IMR-90 (cell line): Measurements from ENCODE around the gene NPM1. TPM values are rescaled to one million over a fixed set of nuclear protein-coding genes. Genes with fewer than 3 reads are reported as not detected.

Experiments used
- ATAC-seq: fragments of 200-7000 bp; cut with Tn5 transposase; 2 replicates; pipeline ENCODE4 v1.9.1; 2020; ENCODE audit warnings: low read depth, mild to moderate bottlenecking, moderate library complexity
- BruUV-seq: library from RNA; stranded (reverse); fragments of 400-500 nt; replicated peaks from 2 replicates; lab custom pipeline; 2021; lab: Mats Ljungman, UMichigan
- CTCF ChIA-PET: fragments of 300-600 bp; formaldehyde crosslinking; extraction: SDS; loops from one replicate; lab custom pipeline; 2021; ENCODE audit warnings: antibody characterized with exemption; lab: Yijun Ruan, JAX
- POLR2A ChIA-PET: fragments of 300-600 bp; sonication (Branson Sonifier 250); formaldehyde crosslinking; loops from one replicate; lab custom pipeline; 2022; ENCODE audit warnings: antibody characterized with exemption; ENCODE audit not compliant: unreplicated experiment; lab: Charles Lee
- DNase-seq: peaks from one replicate; pipeline ENCODE4 v3.0.0; 2013
- H2AFZ ChIP-seq: replicated peaks from 2 replicates; pipeline ENCODE3; 2013; ENCODE audit warnings: low read length, mild to moderate bottlenecking; ENCODE audit not compliant: poor library complexity
- H2AK5ac ChIP-seq: 2 replicates; pipeline ENCODE4 v1.6.1; 2013; ENCODE audit warnings: low read depth, low read length, inconsistent platforms
- H2AK9ac ChIP-seq: replicated peaks from 2 replicates; pipeline ENCODE3; 2013; ENCODE audit warnings: mild to moderate bottlenecking, low read depth, low read length, moderate library complexity; ENCODE audit not compliant: poor library complexity
- H2BK120ac ChIP-seq: 2 replicates; pipeline ENCODE4 v1.6.1; 2013; ENCODE audit warnings: low read depth, low read length, inconsistent platforms
- H2BK15ac ChIP-seq: 3 replicates; pipeline ENCODE4 v1.6.1; 2013; ENCODE audit warnings: low read depth, low read length, inconsistent platforms
- H2BK20ac ChIP-seq: 2 replicates; pipeline ENCODE4 v1.6.1; 2013; ENCODE audit warnings: low read depth, mild to moderate bottlenecking, inconsistent platforms, low read length, moderate library complexity
- H2BK5ac ChIP-seq: 2 replicates; pipeline ENCODE4 v1.6.1; 2013; ENCODE audit warnings: mild to moderate bottlenecking, low read depth, low read length, inconsistent platforms; ENCODE audit not compliant: poor library complexity, severe bottlenecking
- H3K14ac ChIP-seq: replicated peaks from 2 replicates; pipeline ENCODE4 v1.6.1; 2013; ENCODE audit warnings: low read depth, low read length, inconsistent platforms
- H3K18ac ChIP-seq: 2 replicates; pipeline ENCODE4 v1.6.1; 2013; ENCODE audit warnings: low read depth, low read length, control low read depth
- H3K23ac ChIP-seq: 2 replicates; pipeline ENCODE4 v1.6.1; 2013; ENCODE audit warnings: low read depth, low read length, inconsistent platforms
- H3K27ac ChIP-seq: 2 replicates; pipeline ENCODE4 v1.5.1; 2013; ENCODE audit warnings: mild to moderate bottlenecking, control low read depth, low read length; ENCODE audit not compliant: insufficient read depth
- H3K27me3 ChIP-seq: 2 replicates; pipeline ENCODE4 v1.6.1; 2013; ENCODE audit warnings: low read length; ENCODE audit not compliant: control insufficient read depth, insufficient read depth
- H3K36me3 ChIP-seq: 2 replicates; pipeline ENCODE4 v1.6.1; 2013; ENCODE audit warnings: low read length, mixed read lengths; ENCODE audit not compliant: control insufficient read depth, insufficient read depth
- H3K4ac ChIP-seq: 2 replicates; pipeline ENCODE4 v1.6.1; 2013; ENCODE audit warnings: low read depth, low read length, inconsistent platforms
- H3K4me1 ChIP-seq: 2 replicates; pipeline ENCODE4 v1.6.1; 2013; ENCODE audit warnings: low read length, mixed read lengths; ENCODE audit not compliant: control insufficient read depth, insufficient read depth
- H3K4me2 ChIP-seq: 2 replicates; pipeline ENCODE4 v1.6.1; 2013; ENCODE audit warnings: low read depth, mild to moderate bottlenecking, control low read depth, low read length, moderate library complexity
- H3K4me3 ChIP-seq: 2 replicates; pipeline ENCODE4 v1.5.1; 2013; ENCODE audit warnings: low read depth, mild to moderate bottlenecking, control low read depth, low read length, moderate library complexity; ENCODE audit not compliant: insufficient read depth
- H3K56ac ChIP-seq: 2 replicates; pipeline ENCODE4 v1.6.1; 2013; ENCODE audit warnings: low read length, inconsistent platforms; ENCODE audit not compliant: insufficient read depth; ENCODE audit errors: extremely low read depth
- H3K79me1 ChIP-seq, 2 experiments: 2 replicates each; pipeline ENCODE4 v1.6.1; 2013; ENCODE audit warnings: low read length in 2 of 2, inconsistent platforms in 1 of 2, low read depth in 1 of 2
- H3K9ac ChIP-seq: 2 replicates; pipeline ENCODE4 v1.6.1; 2013; ENCODE audit warnings: low read depth, low read length, control low read depth
- H3K9me1 ChIP-seq: 2 replicates; pipeline ENCODE4 v1.6.1; 2013; ENCODE audit warnings: low read length, inconsistent platforms; ENCODE audit not compliant: insufficient read depth
- H3K9me3 ChIP-seq: 2 replicates; pipeline ENCODE4 v1.6.1; 2013; ENCODE audit warnings: low read length; ENCODE audit not compliant: control insufficient read depth, insufficient read depth
- H4K20me1 ChIP-seq: 2 replicates; pipeline ENCODE4 v1.6.1; 2013; ENCODE audit warnings: low read length, inconsistent platforms; ENCODE audit not compliant: insufficient read depth
- H4K5ac ChIP-seq: 2 replicates; pipeline ENCODE4 v1.6.1; 2013; ENCODE audit warnings: mild to moderate bottlenecking, low read depth, low read length, control low read depth
- H4K8ac ChIP-seq, 2 experiments: 2 replicates each; pipeline ENCODE4 v1.6.1; 2013; ENCODE audit warnings: low read depth in 2 of 2, low read length in 2 of 2, control low read depth in 1 of 2, inconsistent platforms in 1 of 2
- H4K91ac ChIP-seq: 2 replicates; pipeline ENCODE4 v1.6.1; 2013; ENCODE audit warnings: low read depth, low read length, inconsistent platforms; ENCODE audit not compliant: insufficient read depth
- RAD21 ChIP-seq: IDR thresholded peaks from 2 replicates; pipeline ENCODE4 v1.6.1; 2012; ENCODE audit warnings: low read length, improper control_type of control experiment
- WGBS, 2 experiments: methylation state at CpG; one replicate each; pipeline versions ENCODE4 v1.1.5 to v1.1.7; 2013; ENCODE audit warnings: missing lambda C conversion rate in 2 of 2; ENCODE audit not compliant: insufficient read length in 1 of 2; ENCODE audit errors: extremely low coverage in 2 of 2; 5-methylcytosine and 5-hydroxymethylcytosine counted together
- dilution Hi-C: fragments of 300-500 bp; cut with HindIII; formaldehyde crosslinking; loops from one replicate; pipeline ENCODE4 v1.14.3; 2018; ENCODE audit warnings: low sequenced_read_pairs; ENCODE audit not compliant: unreplicated experiment
- in situ Hi-C: fragments of 300-500 bp; cut with MboI; formaldehyde crosslinking; loops from 3 replicates; pipeline ENCODE4 v1.14.3; 2019; ENCODE audit warnings: low sequenced_read_pairs, inconsistent platforms, mixed read lengths
- intact Hi-C: fragments of 100-400 bp; cut with micrococcal nuclease; formaldehyde crosslinking; loops from 2 replicates; pipeline ENCODE4 v1.10.0; 2022
- polyA plus RNA-seq, 3 experiments: library from polyadenylated mRNA; depleted of rRNA; stranded (reverse); fragments of >200 nt; gene quantifications; 2 replicates each; pipeline ENCODE4 v1.2.3, GENCODE V29; 2012; ENCODE audit warnings: low replicate concordance in 1 of 3
- total RNA-seq: library from RNA; depleted of rRNA; stranded (reverse); fragments of >200 nt; gene quantifications from 2 replicates; pipeline ENCODE4 v1.2.3, GENCODE V29; 2012

NPM1 gene
- total and polyA plus RNA-seq, 2 of the 4 experiments (the other 2 are of a cell fraction): 856 to 929 TPM

DNA sequence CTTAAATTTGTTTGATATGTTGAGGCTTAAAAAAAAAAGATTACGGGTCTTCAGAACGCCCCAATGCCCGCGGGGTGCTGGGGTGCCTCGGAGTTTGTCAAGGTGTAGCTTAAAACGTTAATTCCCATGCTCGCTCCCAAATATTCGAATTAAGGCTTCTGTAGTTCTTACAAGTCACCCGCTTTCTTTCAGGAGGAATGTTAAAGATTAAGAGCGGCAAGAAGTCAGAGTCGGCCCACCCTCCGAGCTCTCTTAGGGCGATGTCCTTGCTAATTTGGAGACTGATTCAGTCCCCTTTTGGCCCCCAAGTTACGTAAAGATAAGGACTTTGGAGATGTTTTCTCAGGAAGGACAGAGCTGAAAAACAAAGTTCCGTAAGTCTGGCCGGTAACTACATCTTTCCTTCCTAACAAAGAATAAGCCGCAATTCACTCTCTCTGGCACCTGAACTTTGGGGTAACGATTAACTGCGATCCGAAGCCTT is 746 bp upstream of the NPM1 start:
- Histone ChIP-seq H3K27ac (peak overlapping the region; percentile 90), H3K56ac (peak overlapping the region; percentile 99), H3K27me3 (no peaks in the 10 kb centered on the region), H3K9me3 (no peaks in the 10 kb centered on the region), H4K5ac (peak overlapping the region; percentile 83), H2BK120ac (peak overlapping the region; percentile 71), H3K4me2 (peak overlapping the region; percentile 62), H4K8ac (peak overlapping the region; percentile 96 to 100), H3K36me3 (peaks cover 7% of the 10 kb centered on the region), H3K9me1 (peaks cover 5% of the 10 kb centered on the region; the same call in 1 of the 2 replicates), H3K4me1 (no peaks in the 10 kb centered on the region; the same call in 1 of the 2 replicates), H2AFZ (peak overlapping the region; percentile 95), H4K20me1 (peaks cover 43% of the 10 kb centered on the region), H3K14ac (peak overlapping the region; percentile 100), H3K18ac (peak overlapping the region; percentile 76), H2AK9ac (peak overlapping the region; percentile 93), H3K9ac (peak overlapping the region; percentile 95), H2AK5ac (peak overlapping the region; percentile 89), H3K79me1 (peaks cover 0 to 8% of the 10 kb centered on the region in 2 experiments; a peak in 2 of 4 replicates), H2BK20ac (no peak overlapping the region), H3K4ac (peak overlapping the region; percentile 98), H2BK15ac (0 out of 3 replicates have a peak overlapping the region, but pooled peaks have one; percentile 22), H3K4me3 (peak overlapping the region; percentile 63), H3K23ac (peak overlapping the region; percentile 99), H4K91ac (peak overlapping the region; percentile 96), H2BK5ac (peak overlapping the region; percentile 86)
- ChIA-PET POLR2A (interaction anchor here (0.7 kb wide), 1 partner anchor 20 kb away, joined by 3 read pairs; no protein-coding TSS in a partner anchor), CTCF (no interaction called here)
- no TSS peak for BruUV-seq
- no peak for TF ChIP-seq RAD21
- 0% methylated on average over 1 of the region's 20 CpGs; no CpG with 5 or more reads in 1 of the 2 experiments for WGBS, 2 experiments
- ATAC-seq (no peak), DNase-seq (peak; percentile 12)
- intact Hi-C loops (no loop called here), in situ Hi-C loops (no loop called here), dilution Hi-C loops (no loop called here)
